GM15510 (cell line): ENCODE results near the gene TRPC1.

Experiments
- POLR2A ChIP-seq: IDR thresholded peaks from 3 replicates; pipeline ENCODE4 v1.6.1; 2011; ENCODE audit warnings: borderline replicate concordance; ENCODE audit not compliant: insufficient read length; ENCODE audit errors: extremely low read depth

Gene TRPC1

GRCh38 chr3:142732066-142732465, 8.2 kb downstream of the TRPC1 start:
- TF ChIP-seq POLR2A = no peak

GRCh38 chr3:142734834-142735233, 11.0 kb downstream of the TRPC1 start:
- TF ChIP-seq POLR2A = no peak

- no peak for TF ChIP-seq POLR2A
These were observed 11.6 kb downstream of the TRPC1 start for GRCh38 chr3:142735462-142735861.

- no peak for TF ChIP-seq POLR2A
These were observed 14.6 kb downstream of the TRPC1 start for GRCh38 chr3:142738396-142738795.

GRCh38 chr3:142746646-142747045, 22.8 kb downstream of the TRPC1 start:
- TF ChIP-seq POLR2A = no peak

GRCh38 chr3:142754494-142754893, 30.7 kb downstream of the TRPC1 start:
- TF ChIP-seq POLR2A = no peak

- no peak for TF ChIP-seq POLR2A
These were observed 44.5 kb downstream of the TRPC1 start for GRCh38 chr3:142768338-142768737.

- TF ChIP-seq POLR2A = no peak
These were observed 54.1 kb downstream of the TRPC1 start for GRCh38 chr3:142777927-142778326.

GRCh38 chr3:142778541-142778940, 54.7 kb downstream of the TRPC1 start:
- TF ChIP-seq POLR2A = no peak

- no peak for TF ChIP-seq POLR2A
These were observed 55.8 kb downstream of the TRPC1 start for GRCh38 chr3:142779591-142779990.

GRCh38 chr3:142782616-142783015, 58.8 kb downstream of the TRPC1 start:
- no peak for TF ChIP-seq POLR2A

GRCh38 chr3:142784228-142784627, 60.4 kb downstream of the TRPC1 start:
- TF ChIP-seq POLR2A = no peak

- no peak for TF ChIP-seq POLR2A
These were observed 62.2 kb downstream of the TRPC1 start for GRCh38 chr3:142785996-142786395.

GRCh38 chr3:142787719-142788118, 63.9 kb downstream of the TRPC1 start:
- TF ChIP-seq POLR2A = no peak

GRCh38 chr3:142794508-142794907, 70.7 kb downstream of the TRPC1 start:
- no peak for TF ChIP-seq POLR2A

GRCh38 chr3:142795332-142795731, 71.5 kb downstream of the TRPC1 start:
- TF ChIP-seq POLR2A = no peak

GRCh38 chr3:142796823-142797222, 73.0 kb downstream of the TRPC1 start:
- TF ChIP-seq POLR2A = no peak
